ENCODE measurements around the gene ETV3L.

ETV3L gene

DNA sequence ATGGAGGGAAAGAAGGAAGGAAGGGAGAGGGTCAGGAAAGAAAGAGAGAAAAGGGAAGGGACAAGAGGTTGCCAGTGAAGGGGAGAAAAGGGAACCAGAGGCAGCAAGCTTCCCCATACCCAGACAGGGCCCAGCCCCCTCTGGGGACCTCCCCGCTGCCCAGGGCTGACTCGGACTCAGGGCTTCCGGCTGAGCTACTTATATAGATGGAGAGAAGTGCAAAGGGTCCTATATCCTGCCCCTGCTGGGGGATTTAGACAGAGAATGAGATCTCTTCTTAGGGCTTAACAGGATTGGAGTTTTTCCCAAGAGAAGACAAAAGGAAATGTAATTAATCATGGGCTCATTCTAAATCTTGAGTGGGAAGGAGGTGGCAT lies at the start of gene ETV3L:
ETV3L (minus strand) TSS at position 176 of the 377 bp plus-strand sequence. CDS start 285 bp downstream, outside the sequence.
- no peak for DNase-seq

DNA sequence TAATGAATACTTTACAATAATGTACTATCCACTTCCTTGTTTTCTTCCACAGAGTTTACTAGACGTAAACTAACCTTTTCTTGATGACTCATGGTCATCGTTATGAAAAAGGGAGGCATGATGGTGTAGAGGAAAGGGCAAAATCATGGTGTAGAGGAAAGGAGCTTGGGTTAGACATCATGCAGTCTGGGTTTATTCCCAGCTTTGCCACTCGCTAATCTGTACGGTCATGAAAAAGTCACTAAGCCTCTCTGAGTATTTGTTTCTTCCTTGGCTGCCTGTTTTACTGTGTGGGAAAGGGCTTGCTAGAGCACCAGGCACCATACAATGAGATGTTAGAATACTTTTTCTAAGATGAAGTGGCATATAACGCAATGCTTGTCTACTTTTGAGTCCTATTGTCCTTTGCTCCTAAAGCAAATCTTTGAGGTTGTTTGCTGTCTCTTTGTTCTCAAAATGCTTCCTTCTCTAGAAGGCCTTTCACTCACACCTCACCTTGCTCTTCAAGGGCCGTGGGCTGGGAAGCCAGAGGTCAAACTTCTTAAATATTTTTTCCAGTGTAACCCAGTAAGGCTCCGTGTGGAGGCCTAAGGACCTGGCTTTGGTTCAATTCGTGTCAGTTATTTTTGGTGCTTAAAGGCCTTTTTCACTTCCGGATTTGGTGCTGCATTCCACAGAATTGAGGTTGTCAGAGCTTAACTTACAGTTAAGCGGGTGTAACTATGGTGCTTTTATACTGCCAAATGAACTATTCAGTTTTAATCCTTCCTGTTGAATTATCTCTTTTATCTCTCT lies 48.5 kb upstream of the ETV3L start:
- DNase-seq: peak; percentile 4

DNA sequence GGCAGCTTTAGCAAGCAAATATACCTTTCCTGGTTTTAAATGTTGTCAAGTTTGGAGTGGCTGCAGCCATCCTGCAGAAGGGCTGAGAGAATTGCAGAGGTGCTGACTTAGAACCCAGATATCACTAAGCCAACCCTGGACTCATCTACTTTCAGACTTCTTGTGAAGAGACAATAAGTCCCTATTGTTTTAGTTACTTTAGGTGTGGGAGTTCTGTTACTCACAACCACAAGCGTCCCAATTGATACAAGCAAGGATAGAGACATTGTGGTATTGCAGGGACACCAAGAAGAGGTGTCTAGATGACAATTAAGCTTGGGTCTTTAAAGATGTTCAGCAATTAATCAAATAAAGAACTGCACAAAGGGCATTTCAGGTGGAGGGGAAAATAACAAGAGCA lies 47.4 kb upstream of the ETV3L start:
- no peak for DNase-seq

DNA sequence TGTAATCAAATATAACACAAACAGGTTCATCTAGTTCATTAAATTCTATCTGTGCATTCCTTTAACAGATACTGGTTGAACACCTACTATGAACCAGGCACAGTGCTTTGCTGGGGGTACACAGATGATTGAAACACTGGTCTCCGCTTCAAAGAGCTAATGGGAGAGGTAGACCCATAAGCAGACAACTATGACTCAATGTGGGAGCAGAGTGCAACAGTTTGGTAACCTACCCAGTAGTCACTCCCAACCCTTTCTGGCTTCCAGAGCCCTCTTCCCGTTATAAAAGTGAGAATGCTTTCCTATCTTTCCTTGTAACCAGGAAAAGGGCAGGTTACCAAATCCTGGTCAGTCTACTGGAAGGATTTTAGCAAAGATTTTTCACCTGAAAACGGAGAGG lies 46.6 kb upstream of the ETV3L start:
- no peak for DNase-seq

DNA sequence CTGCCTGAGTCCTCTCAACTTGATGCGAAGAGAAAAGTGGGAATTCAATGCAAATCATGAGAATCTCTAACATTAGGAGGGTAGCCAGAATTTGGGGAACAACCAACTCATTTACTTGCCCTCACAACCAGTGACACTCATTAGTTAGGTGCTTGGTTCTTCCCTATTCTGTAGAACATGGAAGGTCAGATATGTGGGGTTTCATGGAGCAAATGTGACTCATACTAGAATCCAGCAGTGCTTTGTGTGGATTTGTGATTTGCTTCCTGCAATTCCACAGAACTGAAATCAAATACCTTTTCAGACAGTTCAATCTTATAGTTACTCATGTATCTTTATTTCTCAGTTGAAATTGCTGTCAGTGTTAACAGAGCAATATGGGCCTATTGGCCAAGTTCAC lies 45.5 kb upstream of the ETV3L start:
- no peak for DNase-seq

DNA sequence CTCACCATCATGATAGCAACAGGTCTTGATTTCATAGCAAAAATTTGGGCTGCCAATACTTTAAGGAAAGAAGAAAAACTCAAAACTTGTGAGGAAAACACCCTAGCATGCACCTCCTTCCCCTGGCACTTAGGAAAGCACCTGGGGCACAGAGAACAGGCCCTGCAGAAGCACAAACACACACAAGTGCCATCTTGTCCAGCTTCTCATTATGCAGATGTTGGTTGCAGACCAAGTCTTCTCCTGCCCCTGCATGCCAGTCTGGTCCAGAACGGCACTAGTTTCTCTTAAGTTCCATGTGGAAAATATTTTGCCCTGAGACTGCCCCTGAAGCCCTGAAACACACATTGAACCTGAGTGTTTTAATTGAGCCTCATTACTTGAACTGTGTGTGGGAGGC lies 44.9 kb upstream of the ETV3L start:
- no peak for DNase-seq

DNA sequence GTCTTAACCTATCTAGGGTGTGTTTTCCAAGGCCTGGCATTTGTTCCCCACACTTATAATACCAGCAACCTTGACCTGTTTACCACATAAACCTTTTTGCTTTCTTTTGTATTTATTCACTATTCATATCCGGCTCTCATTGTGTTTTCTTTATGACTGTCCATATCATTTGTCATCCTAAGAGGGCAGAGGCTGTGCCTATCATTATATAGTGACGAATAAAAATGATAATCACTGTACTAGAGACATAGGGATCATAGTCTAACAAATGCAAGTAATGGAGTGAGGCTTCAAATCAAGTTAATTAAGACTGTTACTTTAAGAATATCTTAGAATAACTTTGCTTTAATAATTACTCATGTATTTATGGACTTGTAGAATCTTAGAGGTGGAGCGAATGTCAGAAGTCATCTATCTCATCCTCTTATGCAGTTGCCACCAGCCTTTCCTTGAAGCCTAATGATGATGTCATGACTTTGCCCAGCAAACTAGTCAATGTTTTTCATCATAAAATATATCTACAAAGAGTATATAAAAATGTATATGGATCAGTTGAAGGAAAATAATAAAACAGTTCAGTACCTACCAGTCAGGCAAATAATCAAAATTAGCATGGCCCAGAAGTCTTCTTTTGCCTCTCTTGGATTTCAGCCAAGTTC lies 43.3 kb upstream of the ETV3L start:
- no peak for DNase-seq

DNA sequence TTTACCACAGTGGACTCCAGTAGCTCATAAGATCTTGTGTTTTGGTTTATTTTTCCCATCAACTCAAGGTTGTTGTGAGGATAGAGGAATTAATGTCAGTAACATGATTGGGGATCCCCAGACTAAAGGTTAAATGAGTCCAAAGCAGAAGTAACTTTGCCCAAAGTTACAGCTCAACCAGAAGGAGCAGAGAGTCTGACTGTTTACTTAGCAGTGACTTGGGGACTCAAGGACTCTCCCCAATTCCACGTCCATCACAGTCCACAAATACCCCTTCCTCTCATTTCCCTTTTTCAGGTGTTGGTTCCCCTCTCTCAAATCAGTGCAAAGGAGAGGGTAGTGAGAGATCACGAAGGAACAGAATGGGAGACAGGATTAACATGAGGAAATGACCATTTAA lies 42.6 kb upstream of the ETV3L start:
- no peak for DNase-seq

DNA sequence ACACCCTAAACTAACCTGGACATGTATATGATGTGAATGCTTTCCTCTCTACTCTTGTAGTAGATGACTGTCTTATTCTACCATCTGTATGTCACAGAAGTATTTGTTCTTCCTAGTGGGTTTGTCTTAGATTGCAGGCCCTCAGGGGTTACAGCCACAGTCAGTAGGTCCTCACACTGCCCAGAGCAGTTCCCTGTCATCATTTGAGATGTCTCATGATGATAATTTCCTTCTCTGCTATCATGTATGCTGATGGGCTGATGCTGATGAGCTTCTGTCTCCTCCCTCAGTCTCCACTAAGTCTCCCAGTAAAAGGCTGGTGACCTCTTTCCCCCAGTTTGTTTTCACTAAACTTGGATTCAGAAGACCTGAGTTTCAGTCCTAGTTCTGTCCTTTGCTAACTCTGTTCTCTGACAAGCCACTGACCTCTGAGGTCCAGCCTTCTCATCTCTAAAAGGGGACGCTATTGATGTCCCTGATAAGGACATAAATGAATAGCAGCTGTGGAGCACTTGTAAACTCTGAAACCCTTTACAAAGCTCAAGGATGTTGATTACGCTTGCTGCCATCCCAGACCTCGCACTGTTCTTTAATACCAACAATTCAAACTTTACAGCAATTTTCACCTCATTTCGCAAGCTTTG lies 41.7 kb upstream of the ETV3L start:
- DNase-seq: no peak

DNA sequence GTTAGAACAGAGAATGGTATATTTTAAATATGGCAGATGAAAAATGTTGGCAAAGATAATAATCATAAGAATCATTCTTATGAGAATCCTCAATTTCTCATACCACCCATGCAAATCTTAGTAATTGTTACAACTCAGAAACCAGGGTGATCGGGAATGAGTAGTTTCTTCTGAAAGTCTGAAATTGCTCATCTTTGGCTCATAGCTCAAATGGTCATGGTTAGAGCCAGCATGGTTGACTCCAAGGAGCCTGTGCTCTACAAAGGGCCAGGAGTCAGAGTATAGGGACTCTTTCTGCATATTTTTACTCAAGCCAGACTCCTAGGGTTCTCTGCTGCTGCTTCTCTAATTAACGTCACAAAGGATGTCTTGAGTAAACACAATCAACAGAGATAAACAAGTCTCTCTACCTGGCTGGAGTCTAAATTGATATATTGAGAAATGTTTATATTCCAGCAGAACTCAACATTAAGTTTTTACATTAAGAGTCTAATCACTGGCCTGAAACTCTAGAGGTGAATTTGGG lies 40.5 kb upstream of the ETV3L start:
- DNase-seq: no peak

DNA sequence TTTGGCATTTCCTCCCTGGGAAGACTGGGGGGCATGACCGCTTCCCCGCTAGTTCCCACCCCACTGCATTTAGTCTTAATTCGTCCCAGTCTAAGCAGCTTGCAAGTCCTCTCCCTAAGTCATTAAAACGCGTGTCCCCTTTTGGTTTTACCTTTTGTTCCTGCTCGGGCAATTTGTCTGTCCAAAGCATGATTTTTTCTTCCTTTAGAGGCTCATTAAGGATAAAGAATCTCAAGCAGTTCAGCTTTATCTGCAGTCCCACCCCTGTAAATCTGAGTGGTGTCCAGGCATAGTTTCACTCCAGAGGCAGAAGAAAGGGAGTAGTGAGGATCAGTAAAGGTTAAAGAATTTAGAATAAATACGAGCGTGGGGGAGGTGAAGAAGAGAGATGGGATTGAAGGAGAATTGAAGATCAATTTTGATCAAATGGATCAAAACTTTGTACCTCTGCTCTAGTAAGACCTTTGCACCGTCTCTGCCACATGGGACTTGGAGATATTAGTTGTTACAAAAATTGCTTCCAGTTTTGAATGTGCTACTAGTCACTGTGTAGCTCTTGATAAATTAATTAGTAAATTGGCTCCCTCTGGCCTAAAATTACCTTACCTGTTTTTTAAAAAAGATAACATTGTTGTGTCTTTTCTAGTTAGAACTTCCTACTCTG lies 39.6 kb upstream of the ETV3L start:
- no peak for DNase-seq

DNA sequence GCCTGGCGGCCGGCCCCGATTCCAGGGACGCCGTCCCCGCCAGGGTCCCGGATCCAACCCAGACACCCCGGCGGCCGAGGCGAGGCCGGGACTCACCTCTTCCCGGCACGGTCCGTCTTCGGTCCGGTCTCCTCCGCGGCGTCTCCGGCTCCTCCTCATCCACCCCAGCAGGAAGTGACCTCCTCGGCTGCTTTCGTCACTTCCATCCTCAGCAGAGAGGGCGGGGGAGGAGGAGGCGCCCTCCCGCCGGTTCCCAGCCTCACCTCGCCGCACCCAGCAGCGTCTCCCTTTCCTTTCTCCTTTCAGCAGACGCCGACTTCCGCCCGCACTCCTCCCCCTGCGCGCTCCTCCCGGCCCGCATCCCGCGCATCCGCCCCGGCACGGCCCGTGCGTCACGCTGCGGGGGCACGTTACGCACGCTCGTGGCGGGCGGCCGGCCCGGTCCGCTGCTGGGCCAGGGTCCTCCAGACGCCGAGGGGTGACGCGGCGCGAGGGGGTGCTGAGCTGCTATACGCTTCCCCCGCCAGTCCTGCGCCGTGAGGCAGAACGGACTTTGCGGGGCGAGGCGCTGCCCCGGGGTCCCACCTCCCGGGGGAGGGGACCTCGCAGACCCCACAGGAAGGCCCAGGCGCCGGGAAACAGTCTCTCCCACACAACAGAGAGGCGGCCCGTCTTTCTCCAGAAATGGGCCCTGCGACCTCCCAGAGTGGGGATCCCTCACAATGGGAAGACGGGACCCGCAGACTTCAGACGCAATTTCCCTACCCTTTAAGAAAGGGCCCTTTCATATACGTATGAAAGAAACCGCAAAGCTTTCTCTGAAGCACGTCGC lies 38.8 kb upstream of the ETV3L start, which contains the start of gene ETV3:
ETV3 (minus strand) TSS at position 176 of the 832 bp plus-strand sequence. CDS start 2,043 bp downstream, outside the sequence.
- DNase-seq: peak; percentile 86

DNA sequence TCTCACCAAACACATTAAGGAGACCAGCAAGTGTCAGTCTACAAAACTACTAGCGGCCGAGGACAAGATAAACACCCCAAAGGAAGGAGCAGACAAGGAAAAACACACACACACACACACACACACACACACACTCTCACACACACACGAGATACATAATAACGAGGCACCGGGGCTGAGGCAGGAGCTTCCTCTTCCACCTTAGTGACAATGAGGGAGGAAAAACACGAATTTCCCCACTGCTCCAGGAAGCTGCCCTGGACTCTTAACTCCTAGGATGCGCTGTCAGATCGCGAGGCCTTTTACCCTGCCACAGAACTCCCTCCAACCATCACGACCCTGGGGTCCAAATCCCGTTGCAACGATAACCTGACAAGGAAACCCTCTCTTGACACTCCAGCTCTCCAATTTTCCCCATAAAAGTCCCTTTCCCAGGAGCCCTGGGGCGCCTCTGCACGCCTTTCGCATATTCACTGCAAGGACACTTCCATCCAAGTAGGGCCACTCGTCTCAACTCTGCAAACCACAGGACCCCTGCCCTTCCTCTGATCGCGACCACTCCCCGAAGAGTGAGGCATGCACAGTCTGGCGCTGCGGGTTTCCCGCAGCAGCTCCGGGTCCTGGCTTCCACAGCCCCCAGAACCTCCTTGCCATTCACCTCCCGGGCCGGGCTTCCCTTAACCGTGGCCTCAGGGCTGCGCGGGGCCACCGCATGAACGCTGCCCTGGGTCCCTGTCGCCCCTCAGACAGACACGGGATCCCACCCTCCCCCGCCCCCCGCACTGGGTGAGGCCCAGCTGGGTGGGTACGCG lies 38.0 kb upstream of the ETV3L start:
- DNase-seq: no peak

DNA sequence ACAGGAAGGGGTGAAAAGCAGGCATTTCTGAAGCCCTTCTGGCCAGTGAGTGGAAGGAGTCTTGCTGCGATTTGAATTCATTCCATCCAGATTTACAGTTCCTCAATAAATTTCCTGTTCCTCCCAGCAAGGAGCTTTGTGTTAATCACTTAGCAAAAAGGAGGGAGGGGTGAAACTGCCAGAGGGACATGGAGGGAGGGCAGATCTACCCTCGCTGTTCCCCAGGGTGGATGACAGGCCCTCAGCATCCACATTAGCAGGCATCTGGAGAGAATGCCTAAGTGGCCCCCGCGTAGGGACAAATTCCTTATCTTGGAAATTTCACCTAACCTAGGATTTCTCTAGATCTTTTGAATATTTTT lies 37.4 kb upstream of the ETV3L start:
- no peak for DNase-seq

DNA sequence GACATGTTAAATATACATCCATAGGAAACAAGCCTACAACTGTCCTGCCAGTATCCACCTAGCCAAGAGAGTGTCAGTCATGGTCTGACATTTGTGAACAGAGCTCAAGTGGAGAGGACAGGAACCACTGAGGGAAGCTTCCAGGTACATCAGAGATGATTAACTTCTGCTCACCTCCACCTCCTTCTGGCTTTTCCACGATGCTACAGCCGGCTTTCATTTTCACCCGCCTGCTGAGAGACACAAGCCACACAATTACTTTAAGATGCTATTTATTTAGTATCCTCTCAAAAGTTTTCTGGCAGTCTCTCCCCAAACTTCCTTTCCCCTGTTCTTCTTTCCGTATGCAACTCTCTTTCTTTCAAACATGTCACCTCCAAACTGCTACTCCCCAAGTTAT lies 36.5 kb upstream of the ETV3L start:
- no peak for DNase-seq

DNA sequence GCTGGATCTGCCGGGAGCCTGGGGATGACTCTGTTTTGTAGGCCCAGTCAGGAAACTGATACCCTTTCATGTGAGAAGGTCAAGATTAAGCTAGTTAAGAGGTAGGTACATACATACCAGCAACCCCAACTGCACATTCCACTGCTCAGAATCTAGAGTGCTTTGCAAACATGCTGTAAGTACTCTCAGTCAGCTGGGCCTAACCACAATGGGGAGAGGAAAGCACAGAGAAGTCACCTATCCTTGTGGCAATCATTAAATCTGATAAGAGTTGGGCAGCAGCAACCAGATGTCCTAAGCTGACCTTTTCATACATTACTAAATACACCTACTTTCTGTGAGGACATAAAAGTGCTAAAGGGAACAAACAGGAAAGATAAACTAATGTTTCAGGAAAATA lies 36.0 kb upstream of the ETV3L start:
- no peak for DNase-seq

DNA sequence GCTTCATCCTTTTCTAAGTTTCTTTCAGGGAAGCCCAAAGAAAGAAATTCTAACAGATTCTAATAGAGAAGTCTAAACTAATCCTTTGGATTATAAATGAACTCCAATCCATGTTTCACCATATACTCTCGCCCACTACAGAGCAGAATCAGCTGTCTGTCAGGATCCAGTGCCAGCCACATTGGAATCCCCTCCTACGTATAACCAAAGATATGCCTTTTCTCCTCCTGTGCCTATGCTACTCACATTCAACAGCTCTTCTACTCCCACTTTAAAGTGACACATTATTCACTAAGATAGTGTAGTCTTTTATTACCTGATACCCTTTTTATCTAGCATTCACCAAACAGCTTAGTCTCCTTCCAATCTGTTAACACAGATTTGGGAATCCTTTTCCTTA lies 35.5 kb upstream of the ETV3L start:
- DNase-seq: no peak

DNA sequence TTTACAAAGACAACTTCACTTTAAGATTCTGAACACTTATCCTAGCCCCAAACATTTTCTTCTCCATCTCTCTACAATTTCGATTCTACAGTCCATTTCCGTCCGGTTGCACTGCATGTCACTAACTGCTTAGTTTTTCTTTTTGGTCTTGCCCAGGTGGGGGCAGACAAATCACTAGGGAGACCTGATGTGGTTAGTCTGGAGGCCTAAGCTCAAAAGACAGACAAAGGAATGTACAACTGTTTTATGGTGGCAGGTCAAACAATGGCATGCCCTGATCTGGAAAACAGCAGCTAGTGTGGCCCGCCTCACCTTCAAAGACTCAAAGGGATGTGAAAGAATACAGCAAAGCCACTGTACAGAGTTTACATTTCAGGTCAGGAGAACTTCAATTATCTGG lies 34.8 kb upstream of the ETV3L start:
- DNase-seq: no peak

DNA sequence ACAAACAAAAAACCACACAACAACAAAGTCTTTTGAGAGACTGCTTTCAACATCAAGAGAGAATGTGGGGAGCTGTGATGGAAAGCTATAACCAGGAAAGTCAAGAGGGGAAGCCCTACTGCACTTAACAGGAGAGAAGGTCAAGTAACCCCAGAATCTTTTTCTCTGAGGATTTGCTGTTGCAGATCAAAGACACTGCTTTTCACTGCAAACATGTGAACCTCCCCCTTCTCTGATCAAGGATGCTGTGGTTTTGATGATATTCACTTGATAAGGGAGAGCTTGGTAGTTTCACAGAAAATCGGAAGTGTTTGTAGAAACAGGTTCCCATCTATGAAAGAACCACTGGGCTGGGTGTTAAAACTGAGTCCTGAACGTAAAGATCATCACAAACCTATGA lies 33.8 kb upstream of the ETV3L start:
- DNase-seq: no peak

DNA sequence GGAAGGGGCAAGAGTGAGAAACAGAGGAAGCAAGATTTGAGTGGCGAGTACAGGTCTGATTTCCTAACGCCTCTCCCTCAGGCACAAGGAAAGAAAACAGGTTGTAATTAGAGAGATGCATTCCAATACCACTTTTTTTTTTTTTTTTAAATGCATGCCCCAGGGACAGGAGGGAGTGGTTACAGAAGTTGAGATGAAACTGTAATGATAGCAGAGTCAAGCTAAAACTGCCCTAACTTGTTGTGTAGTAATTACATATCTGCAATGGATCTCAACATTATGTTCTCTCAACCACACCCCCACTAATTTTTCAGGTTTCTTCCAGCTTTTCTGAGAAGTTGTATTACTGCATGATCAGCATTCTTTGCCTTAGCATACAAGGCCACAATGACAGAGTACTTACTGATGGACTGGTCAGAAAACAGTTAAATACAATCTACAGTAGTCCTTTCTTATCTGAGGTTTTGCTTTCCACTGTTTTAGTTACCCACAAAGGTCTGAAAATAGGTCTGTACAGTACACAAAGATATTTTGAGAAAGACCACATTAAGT lies 33.1 kb upstream of the ETV3L start:
- no peak for DNase-seq

DNA sequence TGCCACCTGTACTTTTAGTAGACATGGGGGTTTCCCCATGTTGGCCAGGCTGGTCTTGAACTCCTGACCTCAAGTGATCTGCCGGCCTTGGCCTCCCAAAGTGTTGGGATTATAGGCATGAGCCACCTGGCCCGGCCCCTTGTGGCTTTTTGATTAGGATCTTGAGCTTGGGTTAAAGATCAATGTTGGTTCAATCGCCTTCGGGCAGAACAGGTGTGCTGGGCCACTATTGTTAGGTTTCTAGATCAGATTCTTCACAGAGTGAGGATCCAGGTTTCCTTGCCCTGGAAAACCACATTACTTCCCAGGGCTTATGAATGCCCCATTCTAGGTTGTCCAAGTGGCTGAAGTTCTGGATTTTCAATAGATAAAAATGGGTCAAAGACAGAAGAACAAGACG lies 32.5 kb upstream of the ETV3L start:
- no peak for DNase-seq

All from kidney glomerular epithelial cell (primary cell).